Stimulated activated CD8-positive, alpha-beta memory T cell treated with anti-CD3 and anti-CD28 coated beads, Interleukin-15, amount 100 ng/mL, for 1 hour (primary cell): ENCODE measurements around the gene RCOR2.

ENCODE experiments used
- DNase-seq: peaks from one replicate; pipeline ENCODE4 v3.0.0-alpha.2; 2020; ENCODE audit warnings: low read depth

The RCOR2 gene

GRCh38 chr11:63907063-63907462, 9.9 kb downstream of the RCOR2 start:
- DNase-seq, result no peak

- DNase-seq, result no peak
Measured at GRCh38 chr11:63906585-63906984, 10.4 kb downstream of the RCOR2 start.

GRCh38 chr11:63906087-63906486, 10.9 kb downstream of the RCOR2 start:
- no peak for DNase-seq

- DNase-seq, result no peak
Measured at GRCh38 chr11:63905179-63905578, 11.8 kb downstream of the RCOR2 start.

- no peak for DNase-seq
Measured at GRCh38 chr11:63904743-63905142, 12.2 kb downstream of the RCOR2 start.

- DNase-seq, result no peak
Measured at GRCh38 chr11:63903884-63904283, 13.1 kb downstream of the RCOR2 start.

- DNase-seq, result no peak
Measured at GRCh38 chr11:63901660-63902059, 15.3 kb downstream of the RCOR2 start.

- no peak for DNase-seq
Measured at GRCh38 chr11:63897459-63898146, 19.4 kb downstream of the RCOR2 start.

- DNase-seq, result no peak
Measured at GRCh38 chr11:63896071-63896470, 20.9 kb downstream of the RCOR2 start.

GRCh38 chr11:63893355-63893754, 23.6 kb downstream of the RCOR2 start:
- no peak for DNase-seq

GRCh38 chr11:63892228-63892627, 24.7 kb downstream of the RCOR2 start:
- DNase-seq, result no peak

- no peak for DNase-seq
Measured at GRCh38 chr11:63890368-63890767, 26.6 kb downstream of the RCOR2 start.

GRCh38 chr11:63889344-63889743, 27.6 kb downstream of the RCOR2 start:
- no peak for DNase-seq

- DNase-seq, result peak; percentile 51
Measured at GRCh38 chr11:63888170-63889086, 28.5 kb downstream of the RCOR2 start.

GRCh38 chr11:63887386-63887999, 29.5 kb downstream of the RCOR2 start:
- DNase-seq, result no peak

- DNase-seq, result no peak
Measured at GRCh38 chr11:63884196-63884932, 32.6 kb downstream of the RCOR2 start.

GRCh38 chr11:63883791-63884190, 33.2 kb downstream of the RCOR2 start:
- DNase-seq, result no peak

GRCh38 chr11:63882555-63883242, 34.3 kb downstream of the RCOR2 start:
- no peak for DNase-seq

GRCh38 chr11:63880403-63880790, 36.6 kb downstream of the RCOR2 start:
- no peak for DNase-seq

GRCh38 chr11:63879598-63880402, 37.2 kb downstream of the RCOR2 start:
- DNase-seq, result no peak
